ENCODE data around the gene CCNYL1. TPM values are rescaled to one million over a fixed set of nuclear protein-coding genes. Genes with fewer than 3 reads are reported as not detected.
A peak's percentile ranks its signal among the peaks of the same experiment; 100 is the strongest.

The CCNYL1 gene
- total and polyA plus RNA-seq, 12 donors: 3.6 to 16.1 (median 9.1) TPM

DNA sequence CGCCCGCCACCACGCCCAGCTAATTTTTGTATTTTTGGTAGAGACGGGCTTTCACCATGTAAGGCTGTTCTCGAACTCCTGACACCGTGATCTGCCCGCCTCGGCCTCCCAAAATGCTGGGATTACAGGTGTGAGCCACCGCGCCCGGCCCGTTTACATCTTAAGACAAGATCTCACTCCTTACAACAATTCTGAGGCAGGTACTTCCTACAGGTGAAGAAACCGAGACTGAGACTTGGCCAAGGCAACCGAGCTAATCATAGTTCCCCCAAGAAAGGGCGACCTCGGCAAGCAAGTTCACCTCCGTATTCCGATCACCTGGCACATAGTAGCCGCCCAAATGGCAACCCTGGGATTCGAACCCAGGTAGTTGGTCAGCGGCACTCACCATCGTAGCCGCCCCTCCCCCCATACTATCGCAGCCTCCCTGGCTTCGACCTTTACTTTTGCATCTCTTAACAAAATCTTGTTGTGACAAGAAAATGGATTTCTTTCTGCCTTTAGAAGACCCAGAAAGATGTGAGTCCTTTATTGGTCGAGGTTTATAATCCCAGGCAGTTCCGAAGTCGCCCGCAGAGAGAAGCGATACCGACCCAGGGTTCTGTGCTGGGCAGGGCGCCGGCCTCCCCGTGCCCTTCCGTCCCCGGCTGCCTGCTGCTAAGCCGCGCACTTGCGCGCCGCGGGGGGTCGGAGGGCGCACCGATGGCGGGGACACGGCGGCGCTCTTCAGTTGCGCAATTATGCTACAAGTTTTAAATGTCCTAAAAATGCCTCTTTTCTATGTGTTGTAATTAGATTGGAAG lies 59.4 kb downstream of the CCNYL1 start:
- Histone ChIP-seq H3K27me3 (no peaks in the 10 kb centered on the region), H3K27ac (peak overlapping the region in 8 of 10 donors; percentile 25 to 89 (median 83)), H3K4me1 (peaks cover 6 to 58% (median 24%) of the 10 kb centered on the region in 9 donors), H3K4me3 (peak overlapping the region in 9 of 10 donors; percentile 72 to 94 (median 84)), H3K9me3 (no peaks in the 10 kb centered on the region), H3K36me3 (peaks cover 0 to 22% (median 0%) of the 10 kb centered on the region in 9 donors)
- ATAC-seq: no peak
- 20 to 26% methylated on average over 50 of the region's 50 CpGs for WGBS, 2 donors
- TF ChIP-seq, protein P1, sequence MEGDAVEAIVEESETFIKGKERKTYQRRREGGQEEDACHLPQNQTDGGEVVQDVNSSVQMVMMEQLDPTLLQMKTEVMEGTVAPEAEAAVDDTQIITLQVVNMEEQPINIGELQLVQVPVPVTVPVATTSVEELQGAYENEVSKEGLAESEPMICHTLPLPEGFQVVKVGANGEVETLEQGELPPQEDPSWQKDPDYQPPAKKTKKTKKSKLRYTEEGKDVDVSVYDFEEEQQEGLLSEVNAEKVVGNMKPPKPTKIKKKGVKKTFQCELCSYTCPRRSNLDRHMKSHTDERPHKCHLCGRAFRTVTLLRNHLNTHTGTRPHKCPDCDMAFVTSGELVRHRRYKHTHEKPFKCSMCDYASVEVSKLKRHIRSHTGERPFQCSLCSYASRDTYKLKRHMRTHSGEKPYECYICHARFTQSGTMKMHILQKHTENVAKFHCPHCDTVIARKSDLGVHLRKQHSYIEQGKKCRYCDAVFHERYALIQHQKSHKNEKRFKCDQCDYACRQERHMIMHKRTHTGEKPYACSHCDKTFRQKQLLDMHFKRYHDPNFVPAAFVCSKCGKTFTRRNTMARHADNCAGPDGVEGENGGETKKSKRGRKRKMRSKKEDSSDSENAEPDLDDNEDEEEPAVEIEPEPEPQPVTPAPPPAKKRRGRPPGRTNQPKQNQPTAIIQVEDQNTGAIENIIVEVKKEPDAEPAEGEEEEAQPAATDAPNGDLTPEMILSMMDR (IDR thresholded peaks at IDR 0.05): no peak
- intact Hi-C loops (cut with DNase I): loop anchor here in 1 of 10 donors (5.0 kb wide), 1 partner anchor 56 kb away; no protein-coding TSS in a partner anchor
- peak in 1 of 2 donors; percentile 30 for DNase-seq

DNA sequence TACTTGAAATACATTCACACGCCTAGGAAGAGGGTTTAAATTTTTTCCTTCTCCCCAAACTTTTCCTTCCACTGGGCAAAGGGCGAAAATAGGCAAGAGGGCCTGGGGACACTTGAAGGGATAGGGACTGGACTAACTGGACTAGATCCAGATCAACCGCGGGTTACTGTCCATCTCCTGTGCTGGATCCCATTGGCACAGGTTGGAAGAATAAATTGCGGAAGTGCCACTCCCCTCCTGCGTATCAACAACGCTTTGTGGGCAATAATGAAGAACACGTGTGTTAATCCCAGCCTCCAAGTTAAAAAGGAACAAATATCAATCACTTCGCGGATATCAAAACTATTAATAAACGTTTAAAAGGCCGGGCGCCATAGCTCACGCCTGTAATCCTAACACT lies 60.0 kb downstream of the CCNYL1 start:
- WGBS, 2 donors: 85 to 86% methylated on average over 14 of the region's 14 CpGs

DNA sequence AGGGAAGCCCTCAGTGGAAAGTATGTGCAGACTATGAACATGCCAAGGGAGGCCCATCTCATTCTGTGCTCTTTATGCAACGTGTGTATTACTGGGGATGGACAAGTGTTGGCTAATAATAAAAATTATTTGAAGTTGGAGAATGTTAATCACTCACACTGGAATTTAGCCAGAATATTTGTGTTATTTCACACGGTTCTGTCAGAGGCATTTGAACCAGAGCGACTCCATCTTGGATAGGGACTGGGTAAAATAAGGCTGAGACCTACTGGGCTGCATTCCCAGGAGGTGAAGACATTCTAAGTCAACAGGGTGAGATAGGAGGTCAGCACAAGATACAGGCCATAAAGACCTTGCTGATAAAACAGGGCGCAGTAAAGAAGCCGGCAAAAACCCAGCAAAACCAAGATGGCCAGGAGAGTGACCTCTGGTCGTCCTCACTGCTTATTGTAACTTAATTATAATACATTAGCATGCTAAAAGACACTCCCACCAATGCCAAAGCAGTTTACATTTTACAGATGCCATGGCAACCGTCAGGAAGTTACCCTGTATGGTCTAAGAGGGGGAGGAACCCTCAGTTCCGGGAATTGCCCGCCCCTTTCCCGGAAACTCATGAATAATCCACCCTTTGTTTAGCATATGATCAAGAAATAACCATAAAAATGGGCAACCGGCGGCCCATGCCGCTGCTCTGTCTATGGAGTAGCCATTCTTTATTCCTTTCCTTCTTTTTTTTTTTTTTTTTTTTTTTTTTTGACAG lies 60.8 kb downstream of the CCNYL1 start:
- H3K9me3 ChIP-seq: no peaks in the 10 kb centered on the region
- peaks cover 6 to 45% (median 16%) of the 10 kb centered on the region in 9 donors for H3K4me1 ChIP-seq
- intact Hi-C loops (cut with DNase I): loop anchor here in 1 of 10 donors (5.0 kb wide), 1 partner anchor 55 kb away; no protein-coding TSS in a partner anchor
- DNase-seq (peak in 1 of 2 donors; percentile 24), ATAC-seq (no peak)
- peak overlapping the region in 1 of 10 donors; percentile 33 for H3K27ac ChIP-seq
- H3K36me3 ChIP-seq: peaks cover 0 to 8% (median 0%) of the 10 kb centered on the region in 9 donors
- no peak overlapping the region for H3K4me3 ChIP-seq
- no peaks in the 10 kb centered on the region for H3K27me3 ChIP-seq
- TF ChIP-seq, protein P1 (IDR thresholded peaks at IDR 0.05): no peak
- WGBS, 2 donors: 76% methylated on average over 13 of the region's 13 CpGs

More for the DNA sequence above, 60.0 kb downstream of the CCNYL1 start:
- DNase-seq (no peak), ATAC-seq (no peak)
- H3K27ac ChIP-seq: peak overlapping the region in 3 of 10 donors; percentile 48 to 89 (median 86)
- no peaks in the 10 kb centered on the region for H3K9me3 ChIP-seq
- TF ChIP-seq, protein P1 (IDR thresholded peaks at IDR 0.05): no peak
- peaks cover 6 to 53% (median 18%) of the 10 kb centered on the region in 9 donors for H3K4me1 ChIP-seq
- peak overlapping the region in 2 of 10 donors; percentile 84 to 94 for H3K4me3 ChIP-seq
- no peaks in the 10 kb centered on the region for H3K27me3 ChIP-seq
- peaks cover 0 to 17% (median 0%) of the 10 kb centered on the region in 9 donors for H3K36me3 ChIP-seq
- intact Hi-C loops (cut with DNase I): loop anchor here in 1 of 10 donors (5.0 kb wide), 1 partner anchor 56 kb away; no protein-coding TSS in a partner anchor

DNA sequence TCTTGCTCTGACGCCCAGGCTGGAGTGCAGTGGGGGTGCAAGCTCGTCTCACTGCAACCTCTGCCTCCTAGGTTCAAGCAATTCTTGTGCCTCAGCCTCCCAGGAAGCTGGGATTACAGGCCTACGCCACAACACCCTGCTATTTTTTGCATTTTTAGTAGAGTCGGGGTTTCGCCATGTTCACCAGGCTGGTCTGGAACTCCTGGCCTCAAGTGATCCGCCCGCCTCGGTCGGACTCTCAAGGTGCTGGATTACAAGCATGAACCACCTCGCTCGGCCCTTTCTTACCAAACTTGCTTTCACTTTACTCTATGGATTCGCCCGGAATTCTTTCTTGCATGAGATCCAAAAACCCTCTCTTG lies 61.4 kb downstream of the CCNYL1 start:
- H3K4me1 ChIP-seq: peaks cover 6 to 39% (median 11%) of the 10 kb centered on the region in 9 donors
- no peak for ATAC-seq
- TF ChIP-seq, protein P1 (IDR thresholded peaks at IDR 0.05): no peak
- 92 to 97% methylated on average over 13 of the region's 13 CpGs for WGBS, 2 donors
- H3K27me3 ChIP-seq: no peaks in the 10 kb centered on the region
- H3K27ac ChIP-seq: no peak overlapping the region
- intact Hi-C loops (cut with DNase I): loop anchor here in 1 of 10 donors (5.0 kb wide), 1 partner anchor 54 kb away; no protein-coding TSS in a partner anchor
- no peak overlapping the region for H3K4me3 ChIP-seq
- no peaks in the 10 kb centered on the region for H3K9me3 ChIP-seq
- H3K36me3 ChIP-seq: peaks cover 0 to 3% (median 0%) of the 10 kb centered on the region in 9 donors
- no peak for DNase-seq
